HL-60 (cell line): ENCODE data around the gene ODC1.

Source experiments
- DNase-seq, 2 experiments: peaks; one replicate each; pipeline ENCODE4 v3.0.0-alpha.2; 2010 to 2020; ENCODE audit warnings: low read depth in 1 of 2, low spot score in 1 of 2
- H3K27ac ChIP-seq: fragments of 250-450 bp; sonication (Bioruptor Pico); replicated peaks from 2 replicates; pipeline ENCODE4 v1.5.1; 2020; ENCODE audit warnings: mild to moderate bottlenecking, moderate library complexity
- H3K27me3 ChIP-seq: fragments of 250-450 bp; sonication (Bioruptor Pico); 2 replicates; pipeline ENCODE4 v1.5.1; 2021; ENCODE audit warnings: mild to moderate bottlenecking, moderate library complexity; ENCODE audit not compliant: insufficient read depth, poor library complexity, severe bottlenecking
- H3K4me3 ChIP-seq: replicated peaks from 2 replicates; pipeline ENCODE4 v1.5.1; 2011; ENCODE audit warnings: mild to moderate bottlenecking, control low read depth, low read length; ENCODE audit not compliant: insufficient read depth
- GABPA ChIP-seq: IDR thresholded peaks from 2 replicates; pipeline ENCODE4 v1.6.1; 2012; ENCODE audit warnings: low read depth
- POLR2AphosphoS5 ChIP-seq: IDR thresholded peaks from 2 replicates; pipeline ENCODE4 v1.6.1; 2012; ENCODE audit warnings: low read depth
- SPI1 ChIP-seq: IDR thresholded peaks from 2 replicates; pipeline ENCODE4 v1.6.1; 2012; ENCODE audit warnings: low read depth, mild to moderate bottlenecking, borderline replicate concordance
- TF ChIP-seq, protein P1 (sequence below): IDR thresholded peaks from one replicate; pipeline ENCODE4 v1.5.1; 2011; ENCODE audit warnings: low read length, control low read depth, inconsistent platforms; ENCODE audit not compliant: insufficient read depth
- TF ChIP-seq, protein P2 (sequence below): IDR thresholded peaks from 2 replicates; pipeline ENCODE4 v1.6.1; 2012; ENCODE audit warnings: low read depth; ENCODE audit not compliant: insufficient replicate concordance

Gene ODC1

DNA sequence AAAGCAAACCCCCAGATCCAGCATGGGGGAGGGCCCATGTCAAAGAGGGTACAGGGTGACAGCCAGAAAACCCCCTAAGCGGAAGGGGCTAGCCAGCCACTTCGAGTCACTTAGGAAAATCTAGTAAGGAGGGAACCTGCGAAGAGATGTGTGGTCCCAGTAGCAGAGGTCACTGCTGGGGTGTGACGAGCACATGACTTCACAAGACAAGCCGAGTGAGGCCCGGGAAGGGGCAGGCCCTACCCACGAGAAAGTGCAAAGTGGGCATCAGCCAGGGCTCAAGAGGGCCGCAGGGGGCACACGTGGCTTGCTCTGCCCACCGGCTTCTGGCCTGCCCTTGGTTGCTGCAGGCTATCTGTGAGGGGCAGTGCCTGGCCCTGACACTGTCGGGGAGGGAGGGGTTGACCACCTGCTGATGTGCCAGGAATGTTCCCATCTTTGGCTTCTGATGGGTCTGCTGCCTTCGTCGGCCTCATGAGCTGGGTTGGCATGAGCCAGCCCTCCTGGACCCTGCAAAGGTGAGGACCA is 11.5 kb downstream of the ODC1 start:
- Histone ChIP-seq H3K27me3 (no peaks in the 10 kb centered on the region), H3K27ac (no peak overlapping the region), H3K4me3 (no peak overlapping the region)
- DNase-seq, result no peak
- TF ChIP-seq SPI1 (no peak), POLR2AphosphoS5 (no peak)
- TF ChIP-seq, protein P1, sequence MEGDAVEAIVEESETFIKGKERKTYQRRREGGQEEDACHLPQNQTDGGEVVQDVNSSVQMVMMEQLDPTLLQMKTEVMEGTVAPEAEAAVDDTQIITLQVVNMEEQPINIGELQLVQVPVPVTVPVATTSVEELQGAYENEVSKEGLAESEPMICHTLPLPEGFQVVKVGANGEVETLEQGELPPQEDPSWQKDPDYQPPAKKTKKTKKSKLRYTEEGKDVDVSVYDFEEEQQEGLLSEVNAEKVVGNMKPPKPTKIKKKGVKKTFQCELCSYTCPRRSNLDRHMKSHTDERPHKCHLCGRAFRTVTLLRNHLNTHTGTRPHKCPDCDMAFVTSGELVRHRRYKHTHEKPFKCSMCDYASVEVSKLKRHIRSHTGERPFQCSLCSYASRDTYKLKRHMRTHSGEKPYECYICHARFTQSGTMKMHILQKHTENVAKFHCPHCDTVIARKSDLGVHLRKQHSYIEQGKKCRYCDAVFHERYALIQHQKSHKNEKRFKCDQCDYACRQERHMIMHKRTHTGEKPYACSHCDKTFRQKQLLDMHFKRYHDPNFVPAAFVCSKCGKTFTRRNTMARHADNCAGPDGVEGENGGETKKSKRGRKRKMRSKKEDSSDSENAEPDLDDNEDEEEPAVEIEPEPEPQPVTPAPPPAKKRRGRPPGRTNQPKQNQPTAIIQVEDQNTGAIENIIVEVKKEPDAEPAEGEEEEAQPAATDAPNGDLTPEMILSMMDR, result no peak

DNA sequence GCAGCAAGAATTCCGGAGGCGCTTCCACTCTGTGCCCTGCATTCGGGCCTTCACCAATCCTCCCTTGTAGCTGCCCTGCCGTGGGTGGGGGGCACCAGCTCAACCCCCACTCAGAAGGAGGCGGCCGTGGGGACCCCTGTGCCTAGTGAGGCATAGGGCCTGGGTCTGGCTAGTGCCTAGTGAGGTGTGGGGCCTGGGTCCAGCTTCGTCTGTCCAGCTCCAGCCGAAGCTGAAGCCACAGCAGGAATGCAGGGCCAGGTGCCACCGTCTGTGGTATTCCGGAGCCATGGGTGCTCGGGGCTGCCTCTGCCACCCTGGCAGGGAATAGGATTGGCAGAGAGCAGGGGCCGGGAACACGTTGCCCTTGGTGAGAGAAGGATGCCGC is 12.3 kb downstream of the ODC1 start:
- TF ChIP-seq, protein P2, sequence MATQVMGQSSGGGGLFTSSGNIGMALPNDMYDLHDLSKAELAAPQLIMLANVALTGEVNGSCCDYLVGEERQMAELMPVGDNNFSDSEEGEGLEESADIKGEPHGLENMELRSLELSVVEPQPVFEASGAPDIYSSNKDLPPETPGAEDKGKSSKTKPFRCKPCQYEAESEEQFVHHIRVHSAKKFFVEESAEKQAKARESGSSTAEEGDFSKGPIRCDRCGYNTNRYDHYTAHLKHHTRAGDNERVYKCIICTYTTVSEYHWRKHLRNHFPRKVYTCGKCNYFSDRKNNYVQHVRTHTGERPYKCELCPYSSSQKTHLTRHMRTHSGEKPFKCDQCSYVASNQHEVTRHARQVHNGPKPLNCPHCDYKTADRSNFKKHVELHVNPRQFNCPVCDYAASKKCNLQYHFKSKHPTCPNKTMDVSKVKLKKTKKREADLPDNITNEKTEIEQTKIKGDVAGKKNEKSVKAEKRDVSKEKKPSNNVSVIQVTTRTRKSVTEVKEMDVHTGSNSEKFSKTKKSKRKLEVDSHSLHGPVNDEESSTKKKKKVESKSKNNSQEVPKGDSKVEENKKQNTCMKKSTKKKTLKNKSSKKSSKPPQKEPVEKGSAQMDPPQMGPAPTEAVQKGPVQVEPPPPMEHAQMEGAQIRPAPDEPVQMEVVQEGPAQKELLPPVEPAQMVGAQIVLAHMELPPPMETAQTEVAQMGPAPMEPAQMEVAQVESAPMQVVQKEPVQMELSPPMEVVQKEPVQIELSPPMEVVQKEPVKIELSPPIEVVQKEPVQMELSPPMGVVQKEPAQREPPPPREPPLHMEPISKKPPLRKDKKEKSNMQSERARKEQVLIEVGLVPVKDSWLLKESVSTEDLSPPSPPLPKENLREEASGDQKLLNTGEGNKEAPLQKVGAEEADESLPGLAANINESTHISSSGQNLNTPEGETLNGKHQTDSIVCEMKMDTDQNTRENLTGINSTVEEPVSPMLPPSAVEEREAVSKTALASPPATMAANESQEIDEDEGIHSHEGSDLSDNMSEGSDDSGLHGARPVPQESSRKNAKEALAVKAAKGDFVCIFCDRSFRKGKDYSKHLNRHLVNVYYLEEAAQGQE, result no peak
- TF ChIP-seq POLR2AphosphoS5 (no peak), SPI1 (no peak), GABPA (no peak)
- TF ChIP-seq, protein P1, result no peak
- no peak overlapping the region for H3K4me3 ChIP-seq

DNA sequence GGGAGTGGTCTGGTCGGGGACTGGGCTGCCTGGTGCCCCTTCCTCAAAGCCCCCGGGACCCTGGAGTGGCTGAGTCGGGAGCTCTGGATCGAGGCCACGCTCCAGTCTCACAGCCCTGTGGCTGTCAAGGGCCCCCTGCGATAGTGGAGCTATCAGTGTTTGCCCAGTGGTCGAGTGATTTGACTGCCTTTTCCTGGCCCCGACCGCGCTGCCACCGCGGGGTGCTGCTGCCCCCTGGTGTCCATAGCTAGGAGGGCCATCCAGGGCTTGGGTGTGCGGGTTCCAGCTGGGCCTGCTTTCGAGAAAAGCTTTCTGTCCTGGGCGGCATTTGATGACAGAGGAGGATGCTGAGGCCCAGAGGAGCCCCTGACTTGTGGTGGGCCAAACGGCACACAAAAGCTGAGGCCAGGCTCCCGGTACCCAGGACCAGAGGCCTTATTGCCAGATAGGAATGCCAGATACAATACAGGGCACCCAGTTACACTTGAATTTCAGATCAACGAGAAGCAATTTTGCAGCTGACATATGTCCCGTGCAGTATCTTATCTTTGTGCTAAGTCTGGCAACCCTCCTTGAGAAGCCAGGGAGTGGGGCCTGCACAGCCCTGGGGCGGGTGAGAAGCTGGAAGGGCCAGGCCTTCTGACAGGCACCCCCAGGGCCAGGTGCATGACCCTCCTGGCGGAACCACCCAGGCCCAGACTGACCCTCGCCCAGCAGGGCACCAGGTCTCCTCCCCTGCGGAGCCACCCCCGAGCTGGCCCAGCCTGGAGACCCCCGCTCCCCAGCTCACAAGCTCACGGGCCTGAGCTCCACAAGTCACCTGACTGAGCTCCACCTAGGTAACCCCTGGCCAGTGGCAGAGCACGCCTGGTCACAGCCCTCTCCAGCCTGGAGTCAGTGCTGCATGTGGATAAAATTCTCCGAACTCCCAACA is 13.0 kb downstream of the ODC1 start:
- TF ChIP-seq, protein P1, result peak; percentile 88
- TF ChIP-seq SPI1, result no peak
- TF ChIP-seq GABPA, result no peak
- Histone ChIP-seq H3K4me3 (no peak overlapping the region), H3K27ac (no peak overlapping the region), H3K27me3 (no peaks in the 10 kb centered on the region)
- DNase-seq, result peak; percentile 49 to 74

More for the DNA sequence above, 12.3 kb downstream of the ODC1 start:
- Histone ChIP-seq H3K27me3 (no peaks in the 10 kb centered on the region), H3K27ac (no peak overlapping the region)
- no peak for DNase-seq

DNA sequence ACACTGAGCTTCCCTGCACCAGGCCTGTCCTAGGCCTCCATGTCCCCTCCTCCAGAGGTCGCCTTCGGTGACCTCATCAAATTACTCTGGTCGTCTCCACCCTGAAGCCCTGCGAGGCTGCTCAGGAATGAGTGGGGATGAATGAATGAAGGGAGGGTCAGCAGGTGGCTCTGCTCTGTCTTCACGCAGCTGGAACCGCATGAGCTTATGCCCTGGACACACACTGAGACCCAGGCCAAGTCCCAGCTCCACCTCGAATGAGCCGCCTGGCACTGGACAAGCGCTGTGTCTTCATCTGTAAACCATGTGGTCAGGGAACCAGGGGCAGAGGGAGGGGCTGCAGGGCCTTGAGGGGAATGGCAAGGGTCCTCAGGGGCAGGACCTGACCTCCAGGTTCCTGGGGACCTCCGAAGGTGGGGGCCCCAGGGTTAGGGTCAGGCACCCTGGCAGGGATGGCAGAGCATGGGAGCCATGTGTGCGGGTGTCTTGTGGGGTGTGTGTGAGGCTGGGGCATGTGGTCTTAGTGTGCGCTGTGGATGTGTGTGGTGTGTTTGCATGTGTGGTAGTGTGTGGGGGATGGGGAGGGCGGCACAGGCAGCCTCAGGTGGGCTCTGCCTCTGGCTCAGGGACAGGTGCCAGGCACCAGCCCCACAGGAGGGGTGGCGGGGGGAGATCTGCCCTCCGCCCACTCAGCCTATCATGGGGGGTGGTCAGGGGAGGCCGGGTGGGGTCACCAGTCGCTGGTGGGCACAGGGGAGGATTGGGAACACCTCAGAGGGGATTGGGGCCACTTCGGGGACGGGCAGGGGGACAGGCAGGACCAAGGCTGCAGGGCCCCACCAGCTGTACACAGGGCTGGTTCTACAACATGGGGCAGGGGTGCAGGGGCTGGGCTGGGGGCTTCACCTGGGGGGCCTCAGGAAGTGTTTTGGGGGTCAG is 13.9 kb downstream of the ODC1 start:
- DNase-seq, result no peak
- H3K27ac ChIP-seq, result no peak overlapping the region
- no peaks in the 10 kb centered on the region for H3K27me3 ChIP-seq
- H3K4me3 ChIP-seq, result no peak overlapping the region
- TF ChIP-seq, protein P1, result no peak
- no peak for TF ChIP-seq GABPA
- no peak for TF ChIP-seq SPI1
- TF ChIP-seq, protein P2, result no peak
- TF ChIP-seq POLR2AphosphoS5, result no peak
